GM23338 (cell line): ENCODE results near the gene APOL2. TPM values are rescaled to one million over a fixed set of nuclear protein-coding genes. Genes with fewer than 3 reads are reported as not detected.

ENCODE experiments used
- ATAC-seq: fragments of 200-7000 bp; cut with Tn5 transposase; 3 replicates; pipeline ENCODE4 v1.9.1; 2020
- DNase-seq: peaks from one replicate; pipeline ENCODE4 v3.0.0-alpha.2; 2015; ENCODE audit warnings: low spot score
- H2AFZ ChIP-seq: fragments of 200-600 bp; sonication (generic); 2 replicates; pipeline ENCODE4 v1.8.0; 2016; ENCODE audit warnings: antibody characterized with exemption, mild to moderate bottlenecking, moderate library complexity
- H3F3A ChIP-seq: fragments of 200-600 bp; sonication (generic); replicated peaks from 2 replicates; pipeline ENCODE4 v1.8.0; 2017; ENCODE audit warnings: antibody characterized with exemption, mixed run types, low read depth
- H3K27ac ChIP-seq: fragments of 200-600 bp; sonication (generic); 2 replicates; pipeline ENCODE4 v1.6.1; 2016; ENCODE audit warnings: low read depth
- H3K27me3 ChIP-seq: fragments of 200-600 bp; sonication (generic); 2 replicates; pipeline ENCODE4 v1.8.0; 2016; ENCODE audit warnings: mild to moderate bottlenecking, mixed run types, moderate library complexity; ENCODE audit not compliant: insufficient read depth
- H3K36me3 ChIP-seq: fragments of 200-600 bp; sonication (generic); 2 replicates; pipeline ENCODE4 v1.8.0; 2016; ENCODE audit warnings: mild to moderate bottlenecking; ENCODE audit not compliant: insufficient read depth
- H3K4me1 ChIP-seq: fragments of 200-600 bp; sonication (generic); 2 replicates; pipeline ENCODE4 v1.8.0; 2016; ENCODE audit warnings: mild to moderate bottlenecking, moderate library complexity; ENCODE audit not compliant: insufficient read depth
- H3K4me2 ChIP-seq: fragments of 200-600 bp; sonication (generic); 2 replicates; pipeline ENCODE4 v1.7.1; 2017; ENCODE audit warnings: mixed run types
- H3K4me3 ChIP-seq: fragments of 200-600 bp; sonication (generic); 2 replicates; pipeline ENCODE4 v1.6.1; 2016; ENCODE audit warnings: mixed run types
- H3K79me2 ChIP-seq: fragments of 200-600 bp; sonication (generic); replicated peaks from 2 replicates; pipeline ENCODE4 v1.8.0; 2017; ENCODE audit warnings: mild to moderate bottlenecking; ENCODE audit not compliant: insufficient read depth
- H3K9me2 ChIP-seq: fragments of 200-600 bp; sonication (generic); 2 replicates; pipeline ENCODE4 v1.8.0; 2017; ENCODE audit not compliant: insufficient read depth
- H4K20me1 ChIP-seq: fragments of 200-600 bp; sonication (generic); replicated peaks from 2 replicates; pipeline ENCODE4 v1.8.0; 2017; ENCODE audit warnings: mild to moderate bottlenecking; ENCODE audit not compliant: insufficient read depth
- H3K27ac Mint-ChIP-seq: 2 replicates; pipeline ENCODE4 v1.8.0; 2020; ENCODE audit warnings: inconsistent platforms, mild to moderate bottlenecking, moderate library complexity, mixed read lengths
- H3K27me3 Mint-ChIP-seq: 3 replicates; pipeline ENCODE4 v1.8.0; 2022; ENCODE audit warnings: low read depth, mild to moderate bottlenecking, moderate library complexity, mixed read lengths, inconsistent platforms; ENCODE audit not compliant: insufficient read depth, poor library complexity
- H3K36me3 Mint-ChIP-seq: 3 replicates; pipeline ENCODE4 v1.8.0; 2021; ENCODE audit warnings: low read depth, mild to moderate bottlenecking, inconsistent platforms, moderate library complexity, mixed read lengths
- H3K4me1 Mint-ChIP-seq: 3 replicates; pipeline ENCODE4 v1.8.0; 2020; ENCODE audit warnings: mild to moderate bottlenecking, inconsistent platforms, mixed read lengths
- H3K4me3 Mint-ChIP-seq: 3 replicates; pipeline ENCODE4 v1.8.0; 2021; ENCODE audit warnings: moderate library complexity, mild to moderate bottlenecking, inconsistent platforms, mixed read lengths
- H3K9me3 Mint-ChIP-seq: 3 replicates; pipeline ENCODE4 v1.8.0; 2020; ENCODE audit warnings: moderate library complexity, mild to moderate bottlenecking, inconsistent platforms, mixed read lengths
- CREB1 ChIP-seq: fragments of 250-450 bp; sonication (Bioruptor Pico); IDR thresholded peaks from 2 replicates; pipeline ENCODE4 v1.5.0; 2020; ENCODE audit warnings: low read depth, mild to moderate bottlenecking, moderate library complexity
- EZH2 ChIP-seq: fragments of 200-600 bp; sonication (generic); IDR thresholded peaks from one replicate; pipeline ENCODE4 v1.8.0; 2017; ENCODE audit warnings: antibody characterized with exemption, mild to moderate bottlenecking, low read depth; ENCODE audit not compliant: unreplicated experiment
- EZH2phosphoT487 ChIP-seq: fragments of 200-600 bp; sonication (generic); IDR thresholded peaks from one replicate; pipeline ENCODE4 v1.8.1; 2018; ENCODE audit warnings: antibody characterized with exemption; ENCODE audit not compliant: unreplicated experiment
- JUNB ChIP-seq: IDR thresholded peaks from one replicate; pipeline ENCODE4 v1.6.1; 2016; ENCODE audit warnings: antibody characterized with exemption; ENCODE audit not compliant: unreplicated experiment
- NANOG ChIP-seq: IDR thresholded peaks from 2 replicates; pipeline ENCODE4 v1.6.1; 2016; ENCODE audit warnings: antibody characterized with exemption, borderline replicate concordance
- POLR2AphosphoS5 ChIP-seq: IDR thresholded peaks from 2 replicates; pipeline ENCODE4 v1.6.1; 2016; ENCODE audit warnings: antibody characterized with exemption, low read depth
- STAT1 ChIP-seq: IDR thresholded peaks from one replicate; pipeline ENCODE4 v1.6.1; 2016; ENCODE audit warnings: antibody characterized with exemption; ENCODE audit not compliant: unreplicated experiment
- ZNF114 ChIP-seq: fragments of 250-450 bp; sonication (Bioruptor Pico); IDR thresholded peaks from 2 replicates; pipeline ENCODE4 v1.5.0; 2020; ENCODE audit warnings: mild to moderate bottlenecking, moderate library complexity
- ZNF331 ChIP-seq: fragments of 250-450 bp; sonication (Bioruptor Pico); IDR thresholded peaks from 2 replicates; pipeline ENCODE4 v1.5.0; 2020; ENCODE audit warnings: low read depth, mild to moderate bottlenecking, moderate library complexity
- polyA plus RNA-seq: library from polyadenylated mRNA; unstranded; fragments of >200 nt; fragmentation: Nextera tagmentation; extraction: Ambion mirVana; gene quantifications from 2 replicates; pipeline ENCODE4 v1.2.1, GENCODE V29; 2016
- total RNA-seq: library from RNA; depleted of rRNA; stranded (reverse); fragments of >200 nt; shearing (Covaris generic); gene quantifications from 2 replicates; pipeline ENCODE4 v1.2.3, GENCODE V29; 2014
- TF ChIP-seq, protein P1 (sequence below): IDR thresholded peaks from 2 replicates; pipeline ENCODE4 v1.6.1; 2016; ENCODE audit warnings: antibody characterized with exemption
- TF ChIP-seq, protein P2 (sequence below): IDR thresholded peaks from one replicate; pipeline ENCODE4 v1.6.1; 2018; ENCODE audit warnings: antibody characterized with exemption; ENCODE audit not compliant: unreplicated experiment
- TF ChIP-seq, protein P3 (sequence below): fragments of 250-450 bp; sonication (Bioruptor Pico); IDR thresholded peaks from 2 replicates; pipeline ENCODE4 v1.5.0; 2020; ENCODE audit warnings: mild to moderate bottlenecking, moderate library complexity
- TF ChIP-seq, protein P4 (sequence below), 2 experiments: fragments of 200-600 bp in 1 of 2; sonication (generic) in 1 of 2; conservative IDR thresholded peaks; 2 replicates each; pipeline versions ENCODE4 v1.5.1 to v1.6.1; 2016 to 2017; ENCODE audit warnings: antibody characterized with exemption in 2 of 2, low read depth in 2 of 2, mild to moderate bottlenecking in 2 of 2, moderate library complexity in 1 of 2

Gene APOL2
- total and polyA plus RNA-seq, 2 experiments from 2014 or later, result 5.5 to 10.4 TPM

DNA sequence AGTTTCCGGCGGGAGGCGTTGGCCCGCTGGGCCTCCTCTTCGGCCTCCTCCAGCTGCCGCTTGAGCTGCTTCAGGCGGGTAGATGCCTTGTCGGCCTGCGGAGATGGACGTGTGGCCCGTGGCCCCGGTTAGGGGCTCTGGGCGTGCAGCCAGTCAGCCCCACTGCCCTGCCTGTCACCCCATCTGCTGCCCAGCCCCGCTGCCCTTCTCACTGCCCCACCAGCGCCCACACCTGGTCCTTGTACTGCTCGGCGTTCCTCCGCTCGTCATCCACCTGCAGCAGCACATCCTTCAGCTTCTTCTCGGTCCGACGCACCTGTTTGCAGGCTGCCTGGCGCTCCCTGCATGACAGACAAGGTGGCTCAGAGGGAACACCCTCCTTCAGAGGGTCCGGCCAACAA, 44.8 kb upstream of the APOL2 start:
- Histone ChIP-seq H3K4me1 (no peaks in the 10 kb centered on the region), H3K4me2 (no peak overlapping the region), H3K27ac (no peak overlapping the region), H3K9me2 (no peaks in the 10 kb centered on the region), H3K36me3 (peaks cover 55% of the 10 kb centered on the region), H3K4me3 (no peak overlapping the region), H2AFZ (no peak overlapping the region), H3F3A (peaks cover 11% of the 10 kb centered on the region; the same call in 1 of the 2 replicates), H3K79me2 (no peaks in the 10 kb centered on the region), H4K20me1 (no peaks in the 10 kb centered on the region; the same call in none of the 2 replicates), H3K27me3 (no peaks in the 10 kb centered on the region)
- H3K27ac Mint-ChIP-seq, result no peak overlapping the region
- peaks cover 7% of the 10 kb centered on the region for H3K4me1 Mint-ChIP-seq
- H3K27me3 Mint-ChIP-seq, result peaks cover 12% of the 10 kb centered on the region
- peaks cover 2% of the 10 kb centered on the region; the same call in 2 of the 3 replicates for H3K9me3 Mint-ChIP-seq
- no peak for DNase-seq
- peaks cover 83% of the 10 kb centered on the region for H3K36me3 Mint-ChIP-seq
- TF ChIP-seq, protein P1, sequence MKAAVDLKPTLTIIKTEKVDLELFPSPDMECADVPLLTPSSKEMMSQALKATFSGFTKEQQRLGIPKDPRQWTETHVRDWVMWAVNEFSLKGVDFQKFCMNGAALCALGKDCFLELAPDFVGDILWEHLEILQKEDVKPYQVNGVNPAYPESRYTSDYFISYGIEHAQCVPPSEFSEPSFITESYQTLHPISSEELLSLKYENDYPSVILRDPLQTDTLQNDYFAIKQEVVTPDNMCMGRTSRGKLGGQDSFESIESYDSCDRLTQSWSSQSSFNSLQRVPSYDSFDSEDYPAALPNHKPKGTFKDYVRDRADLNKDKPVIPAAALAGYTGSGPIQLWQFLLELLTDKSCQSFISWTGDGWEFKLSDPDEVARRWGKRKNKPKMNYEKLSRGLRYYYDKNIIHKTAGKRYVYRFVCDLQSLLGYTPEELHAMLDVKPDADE, result no peak
- TF ChIP-seq, protein P2, sequence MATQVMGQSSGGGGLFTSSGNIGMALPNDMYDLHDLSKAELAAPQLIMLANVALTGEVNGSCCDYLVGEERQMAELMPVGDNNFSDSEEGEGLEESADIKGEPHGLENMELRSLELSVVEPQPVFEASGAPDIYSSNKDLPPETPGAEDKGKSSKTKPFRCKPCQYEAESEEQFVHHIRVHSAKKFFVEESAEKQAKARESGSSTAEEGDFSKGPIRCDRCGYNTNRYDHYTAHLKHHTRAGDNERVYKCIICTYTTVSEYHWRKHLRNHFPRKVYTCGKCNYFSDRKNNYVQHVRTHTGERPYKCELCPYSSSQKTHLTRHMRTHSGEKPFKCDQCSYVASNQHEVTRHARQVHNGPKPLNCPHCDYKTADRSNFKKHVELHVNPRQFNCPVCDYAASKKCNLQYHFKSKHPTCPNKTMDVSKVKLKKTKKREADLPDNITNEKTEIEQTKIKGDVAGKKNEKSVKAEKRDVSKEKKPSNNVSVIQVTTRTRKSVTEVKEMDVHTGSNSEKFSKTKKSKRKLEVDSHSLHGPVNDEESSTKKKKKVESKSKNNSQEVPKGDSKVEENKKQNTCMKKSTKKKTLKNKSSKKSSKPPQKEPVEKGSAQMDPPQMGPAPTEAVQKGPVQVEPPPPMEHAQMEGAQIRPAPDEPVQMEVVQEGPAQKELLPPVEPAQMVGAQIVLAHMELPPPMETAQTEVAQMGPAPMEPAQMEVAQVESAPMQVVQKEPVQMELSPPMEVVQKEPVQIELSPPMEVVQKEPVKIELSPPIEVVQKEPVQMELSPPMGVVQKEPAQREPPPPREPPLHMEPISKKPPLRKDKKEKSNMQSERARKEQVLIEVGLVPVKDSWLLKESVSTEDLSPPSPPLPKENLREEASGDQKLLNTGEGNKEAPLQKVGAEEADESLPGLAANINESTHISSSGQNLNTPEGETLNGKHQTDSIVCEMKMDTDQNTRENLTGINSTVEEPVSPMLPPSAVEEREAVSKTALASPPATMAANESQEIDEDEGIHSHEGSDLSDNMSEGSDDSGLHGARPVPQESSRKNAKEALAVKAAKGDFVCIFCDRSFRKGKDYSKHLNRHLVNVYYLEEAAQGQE, result no peak
- TF ChIP-seq, protein P3, sequence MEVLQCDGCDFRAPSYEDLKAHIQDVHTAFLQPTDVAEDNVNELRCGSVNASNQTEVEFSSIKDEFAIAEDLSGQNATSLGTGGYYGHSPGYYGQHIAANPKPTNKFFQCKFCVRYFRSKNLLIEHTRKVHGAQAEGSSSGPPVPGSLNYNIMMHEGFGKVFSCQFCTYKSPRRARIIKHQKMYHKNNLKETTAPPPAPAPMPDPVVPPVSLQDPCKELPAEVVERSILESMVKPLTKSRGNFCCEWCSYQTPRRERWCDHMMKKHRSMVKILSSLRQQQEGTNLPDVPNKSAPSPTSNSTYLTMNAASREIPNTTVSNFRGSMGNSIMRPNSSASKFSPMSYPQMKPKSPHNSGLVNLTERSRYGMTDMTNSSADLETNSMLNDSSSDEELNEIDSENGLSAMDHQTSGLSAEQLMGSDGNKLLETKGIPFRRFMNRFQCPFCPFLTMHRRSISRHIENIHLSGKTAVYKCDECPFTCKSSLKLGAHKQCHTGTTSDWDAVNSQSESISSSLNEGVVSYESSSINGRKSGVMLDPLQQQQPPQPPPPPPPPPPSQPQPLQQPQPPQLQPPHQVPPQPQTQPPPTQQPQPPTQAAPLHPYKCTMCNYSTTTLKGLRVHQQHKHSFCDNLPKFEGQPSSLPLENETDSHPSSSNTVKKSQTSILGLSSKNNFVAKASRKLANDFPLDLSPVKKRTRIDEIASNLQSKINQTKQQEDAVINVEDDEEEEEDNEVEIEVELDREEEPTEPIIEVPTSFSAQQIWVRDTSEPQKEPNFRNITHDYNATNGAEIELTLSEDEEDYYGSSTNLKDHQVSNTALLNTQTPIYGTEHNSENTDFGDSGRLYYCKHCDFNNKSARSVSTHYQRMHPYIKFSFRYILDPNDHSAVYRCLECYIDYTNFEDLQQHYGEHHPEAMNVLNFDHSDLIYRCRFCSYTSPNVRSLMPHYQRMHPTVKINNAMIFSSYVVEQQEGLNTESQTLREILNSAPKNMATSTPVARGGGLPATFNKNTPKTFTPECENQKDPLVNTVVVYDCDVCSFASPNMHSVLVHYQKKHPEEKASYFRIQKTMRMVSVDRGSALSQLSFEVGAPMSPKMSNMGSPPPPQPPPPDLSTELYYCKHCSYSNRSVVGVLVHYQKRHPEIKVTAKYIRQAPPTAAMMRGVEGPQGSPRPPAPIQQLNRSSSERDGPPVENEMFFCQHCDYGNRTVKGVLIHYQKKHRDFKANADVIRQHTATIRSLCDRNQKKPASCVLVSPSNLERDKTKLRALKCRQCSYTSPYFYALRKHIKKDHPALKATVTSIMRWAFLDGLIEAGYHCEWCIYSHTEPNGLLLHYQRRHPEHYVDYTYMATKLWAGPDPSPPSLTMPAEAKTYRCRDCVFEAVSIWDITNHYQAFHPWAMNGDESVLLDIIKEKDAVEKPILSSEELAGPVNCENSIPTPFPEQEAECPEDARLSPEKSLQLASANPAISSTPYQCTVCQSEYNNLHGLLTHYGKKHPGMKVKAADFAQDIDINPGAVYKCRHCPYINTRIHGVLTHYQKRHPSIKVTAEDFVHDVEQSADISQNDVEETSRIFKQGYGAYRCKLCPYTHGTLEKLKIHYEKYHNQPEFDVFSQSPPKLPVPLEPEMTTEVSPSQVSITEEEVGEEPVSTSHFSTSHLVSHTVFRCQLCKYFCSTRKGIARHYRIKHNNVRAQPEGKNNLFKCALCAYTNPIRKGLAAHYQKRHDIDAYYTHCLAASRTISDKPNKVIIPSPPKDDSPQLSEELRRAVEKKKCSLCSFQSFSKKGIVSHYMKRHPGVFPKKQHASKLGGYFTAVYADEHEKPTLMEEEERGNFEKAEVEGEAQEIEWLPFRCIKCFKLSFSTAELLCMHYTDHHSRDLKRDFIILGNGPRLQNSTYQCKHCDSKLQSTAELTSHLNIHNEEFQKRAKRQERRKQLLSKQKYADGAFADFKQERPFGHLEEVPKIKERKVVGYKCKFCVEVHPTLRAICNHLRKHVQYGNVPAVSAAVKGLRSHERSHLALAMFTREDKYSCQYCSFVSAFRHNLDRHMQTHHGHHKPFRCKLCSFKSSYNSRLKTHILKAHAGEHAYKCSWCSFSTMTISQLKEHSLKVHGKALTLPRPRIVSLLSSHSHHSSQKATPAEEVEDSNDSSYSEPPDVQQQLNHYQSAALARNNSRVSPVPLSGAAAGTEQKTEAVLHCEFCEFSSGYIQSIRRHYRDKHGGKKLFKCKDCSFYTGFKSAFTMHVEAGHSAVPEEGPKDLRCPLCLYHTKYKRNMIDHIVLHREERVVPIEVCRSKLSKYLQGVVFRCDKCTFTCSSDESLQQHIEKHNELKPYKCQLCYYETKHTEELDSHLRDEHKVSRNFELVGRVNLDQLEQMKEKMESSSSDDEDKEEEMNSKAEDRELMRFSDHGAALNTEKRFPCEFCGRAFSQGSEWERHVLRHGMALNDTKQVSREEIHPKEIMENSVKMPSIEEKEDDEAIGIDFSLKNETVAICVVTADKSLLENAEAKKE, result no peak
- no peak for TF ChIP-seq EZH2
- TF ChIP-seq POLR2AphosphoS5, result no peak
- TF ChIP-seq NANOG, result no peak
- TF ChIP-seq CREB1 (CRISPR knock-in tag), result no peak
- TF ChIP-seq STAT1, result no peak
- no peak for TF ChIP-seq EZH2phosphoT487
- TF ChIP-seq, protein P4, sequence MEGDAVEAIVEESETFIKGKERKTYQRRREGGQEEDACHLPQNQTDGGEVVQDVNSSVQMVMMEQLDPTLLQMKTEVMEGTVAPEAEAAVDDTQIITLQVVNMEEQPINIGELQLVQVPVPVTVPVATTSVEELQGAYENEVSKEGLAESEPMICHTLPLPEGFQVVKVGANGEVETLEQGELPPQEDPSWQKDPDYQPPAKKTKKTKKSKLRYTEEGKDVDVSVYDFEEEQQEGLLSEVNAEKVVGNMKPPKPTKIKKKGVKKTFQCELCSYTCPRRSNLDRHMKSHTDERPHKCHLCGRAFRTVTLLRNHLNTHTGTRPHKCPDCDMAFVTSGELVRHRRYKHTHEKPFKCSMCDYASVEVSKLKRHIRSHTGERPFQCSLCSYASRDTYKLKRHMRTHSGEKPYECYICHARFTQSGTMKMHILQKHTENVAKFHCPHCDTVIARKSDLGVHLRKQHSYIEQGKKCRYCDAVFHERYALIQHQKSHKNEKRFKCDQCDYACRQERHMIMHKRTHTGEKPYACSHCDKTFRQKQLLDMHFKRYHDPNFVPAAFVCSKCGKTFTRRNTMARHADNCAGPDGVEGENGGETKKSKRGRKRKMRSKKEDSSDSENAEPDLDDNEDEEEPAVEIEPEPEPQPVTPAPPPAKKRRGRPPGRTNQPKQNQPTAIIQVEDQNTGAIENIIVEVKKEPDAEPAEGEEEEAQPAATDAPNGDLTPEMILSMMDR (conservative IDR thresholded peaks at IDR 0.05; ENCODE audit: low read depth in 2 of 2), result no peak
- no peak for TF ChIP-seq JUNB
- TF ChIP-seq ZNF331 (CRISPR knock-in tag), result no peak
- no peak for TF ChIP-seq ZNF114 (CRISPR knock-in tag)
- ATAC-seq, result no peak
- H3K4me3 Mint-ChIP-seq, result no peak overlapping the region
